Stomach (tissue), 4 donors: ENCODE measurements around the gene MT2A.

Experiments
- CTCF ChIP-seq, 7 experiments: fragments of 450-650 bp in 4 of 7; fragments of 200-600 bp in 3 of 7; sonication (generic) in 3 of 7; IDR thresholded peaks; one replicate each; pipeline ENCODE4 v1.5.1; 2016 to 2019; ENCODE audit warnings: antibody characterized with exemption in 7 of 7, control low read depth in 2 of 7, mild to moderate bottlenecking in 1 of 7
- POLR2AphosphoS5 ChIP-seq, 3 donors: sonication (generic); formaldehyde crosslinking; IDR thresholded peaks; one replicate each; pipeline ENCODE4 v1.6.1; 2016; ENCODE audit warnings: antibody characterized with exemption in 3 of 3

- TF ChIP-seq CTCF (IDR thresholded peaks at IDR 0.05) (no peak), POLR2AphosphoS5 (IDR thresholded peaks at IDR 0.05) (peak in 1 of 3 donors; percentile 50)
Observed at GRCh38 chr16:56649820-56650219, 41.4 kb downstream of the MT2A start.
